ENCODE data around the gene EHD1.

Gene EHD1

DNA sequence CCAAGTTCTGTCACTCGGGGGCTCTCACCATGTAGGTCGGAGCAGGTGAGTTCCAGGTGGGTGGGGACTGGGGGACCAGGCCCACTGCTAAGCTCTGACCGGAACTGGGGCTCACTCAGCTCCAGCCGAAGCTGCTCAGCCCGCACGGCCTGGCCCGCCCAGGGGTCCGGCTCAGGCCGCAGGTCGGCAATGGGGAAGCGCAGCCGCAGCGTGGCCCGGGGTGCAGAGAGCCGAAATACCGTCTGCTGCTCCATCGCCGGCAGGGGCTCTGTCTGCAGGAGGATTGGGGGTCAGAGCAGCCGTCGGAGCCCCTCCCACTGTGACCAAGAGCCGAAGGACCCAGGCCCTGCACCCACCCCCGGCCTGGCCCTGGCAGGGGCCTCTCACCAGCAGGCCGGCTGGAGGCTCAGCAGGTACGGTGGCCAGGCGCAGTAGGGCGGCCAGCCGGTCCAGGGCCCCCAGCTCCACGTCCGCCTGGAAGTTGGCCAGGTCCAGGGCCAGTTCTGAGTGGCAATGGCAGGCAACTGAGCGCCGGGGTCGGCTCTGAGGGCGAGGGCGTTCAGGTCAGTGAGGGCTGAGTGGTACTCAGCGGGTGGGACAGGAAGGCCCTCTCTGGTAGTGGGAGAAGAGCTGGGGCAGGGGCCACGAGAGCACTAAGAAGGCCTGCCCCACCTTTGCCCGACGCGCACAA lies 31.4 kb upstream of the EHD1 start:
- DNase-seq, result no peak

DNA sequence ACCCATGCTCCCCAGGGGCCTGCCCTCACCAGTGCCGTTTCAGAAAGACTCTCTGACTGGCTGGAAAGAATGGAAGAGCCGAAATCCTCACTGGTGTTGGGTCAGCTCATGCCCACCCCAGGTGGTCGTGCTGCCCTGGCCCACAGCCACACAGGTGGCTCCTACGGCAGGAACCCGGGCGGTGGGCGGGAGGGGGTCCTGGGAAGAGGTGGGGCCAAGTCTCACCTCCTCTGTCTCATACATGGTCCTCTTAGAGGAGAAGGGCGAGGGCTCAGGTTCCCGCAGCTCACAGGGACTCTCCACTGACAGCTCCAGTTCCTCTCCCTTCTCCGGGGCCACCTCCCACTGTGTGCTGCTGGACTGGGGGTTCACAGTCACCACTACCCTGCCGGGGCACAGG lies 30.3 kb upstream of the EHD1 start:
- DNase-seq, result no peak

DNA sequence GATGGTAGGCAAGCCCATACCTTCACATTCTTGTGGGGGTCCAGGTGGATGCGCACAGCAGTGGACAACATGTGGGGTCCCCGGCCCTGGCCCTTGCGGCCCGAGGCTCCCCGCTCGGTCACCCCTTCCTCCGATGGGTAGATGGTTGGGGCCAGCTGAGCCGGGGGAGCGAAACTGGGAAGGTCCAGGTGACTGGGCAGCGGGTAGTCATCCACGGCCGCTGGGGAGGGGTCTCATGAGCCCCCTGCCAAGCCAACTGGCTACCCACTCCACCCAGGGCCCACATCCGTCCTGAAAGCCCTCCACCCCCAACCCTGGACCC lies 27.9 kb upstream of the EHD1 start:
- no peak for DNase-seq

DNA sequence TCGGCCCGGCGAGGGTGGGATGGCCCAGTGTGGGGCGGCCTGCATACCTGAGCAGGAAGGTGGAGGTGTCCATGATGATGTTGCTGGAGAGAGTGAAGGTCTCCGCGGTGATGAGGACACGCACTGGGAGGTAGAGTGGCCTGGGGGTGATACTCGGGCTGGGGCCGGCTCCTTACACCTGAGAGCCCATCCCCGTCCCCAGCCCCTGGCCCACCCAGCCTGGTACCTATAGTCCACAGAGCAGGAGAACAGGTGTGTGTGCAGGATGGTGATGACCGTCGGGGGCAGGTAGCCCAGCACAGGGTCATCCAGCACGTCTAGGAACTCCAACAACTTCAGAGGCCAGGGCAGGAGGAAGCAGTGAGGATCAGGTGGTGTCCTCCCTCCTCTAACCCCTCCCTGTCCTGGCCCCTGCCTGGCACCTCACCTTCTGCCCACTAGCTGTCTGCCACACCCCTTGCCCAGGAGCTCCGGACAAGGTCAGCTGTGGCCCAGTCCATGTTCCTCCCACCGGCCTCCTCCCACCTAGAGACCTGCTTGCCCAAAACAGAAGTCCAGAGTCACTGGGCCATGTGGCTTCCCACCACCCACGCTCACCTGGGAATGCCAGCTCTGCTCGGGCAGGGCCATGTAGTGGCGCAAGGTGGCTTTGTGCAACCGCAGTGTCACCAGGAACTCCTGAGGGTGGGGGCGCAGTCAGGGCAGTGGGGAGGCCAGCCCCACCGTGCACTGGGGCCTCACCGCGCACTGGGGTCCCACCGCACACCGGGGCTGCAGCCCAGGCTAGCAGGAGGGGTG lies 27.3 kb upstream of the EHD1 start:
- DNase-seq, result no peak

DNA sequence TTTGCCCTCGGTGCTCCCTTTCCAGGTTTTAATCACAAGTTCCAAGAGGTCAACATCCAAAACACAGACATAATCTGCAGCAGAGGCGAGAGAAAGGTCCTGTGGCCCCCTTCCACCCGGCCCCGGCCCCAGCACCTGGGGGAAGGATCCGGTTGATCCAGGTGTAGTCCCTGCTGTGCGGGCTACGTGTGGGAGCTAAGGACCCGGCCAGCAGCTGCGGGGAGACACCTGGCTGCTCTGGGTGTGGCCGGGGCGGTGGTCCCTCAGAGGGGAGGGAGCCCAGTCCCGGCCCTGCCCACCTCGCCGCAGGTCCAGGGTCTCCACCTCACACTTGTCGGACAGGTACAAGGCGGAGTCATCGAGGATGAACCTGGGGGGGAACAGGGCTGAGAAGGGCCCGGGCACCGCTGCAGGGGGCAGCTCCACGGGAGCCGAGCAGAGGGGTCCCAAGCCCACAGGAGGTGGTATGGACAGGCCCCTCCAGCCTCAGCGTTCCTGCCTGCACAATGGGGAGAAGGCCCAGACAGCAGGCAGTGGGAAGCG lies 24.9 kb upstream of the EHD1 start:
- DNase-seq, result no peak

DNA sequence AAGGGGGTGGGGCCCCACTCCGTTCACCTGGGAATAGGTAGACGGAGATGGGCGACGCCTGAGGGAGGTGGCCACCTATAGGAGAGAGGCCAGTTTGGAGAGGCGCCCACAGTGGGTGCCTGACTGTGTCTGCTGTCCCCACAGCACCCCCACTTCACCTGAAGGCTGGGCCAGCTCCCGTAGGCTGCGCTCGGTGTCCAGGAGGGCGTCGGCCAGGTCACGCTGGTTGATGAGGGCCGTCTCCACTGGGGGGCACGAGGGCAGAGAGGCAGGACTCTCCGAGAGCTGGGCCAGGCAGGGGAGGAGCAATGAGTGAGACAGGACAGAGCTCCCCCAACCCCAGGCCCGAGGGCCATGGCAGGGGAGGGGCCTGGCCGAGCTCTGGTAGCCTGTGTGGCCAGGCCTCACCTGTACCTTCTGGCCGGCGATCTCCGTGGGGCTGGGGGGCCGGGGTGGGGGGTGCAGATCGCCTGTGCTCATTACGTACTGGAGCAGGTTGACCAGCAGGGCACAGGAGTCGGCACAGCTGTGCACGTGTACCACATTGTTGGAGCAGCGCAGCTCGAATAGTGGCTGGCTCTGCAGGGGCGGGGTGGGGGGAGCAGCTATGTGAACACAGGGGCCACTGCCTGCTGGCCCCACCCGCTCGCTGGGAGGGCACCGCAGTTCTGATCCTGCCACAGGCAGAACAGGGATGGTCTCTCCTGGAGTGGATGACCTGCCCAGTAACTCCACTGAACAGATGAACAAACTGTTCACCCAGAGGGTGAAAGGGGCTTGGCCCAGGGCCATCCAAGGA lies 23.9 kb upstream of the EHD1 start:
- DNase-seq, result no peak

DNA sequence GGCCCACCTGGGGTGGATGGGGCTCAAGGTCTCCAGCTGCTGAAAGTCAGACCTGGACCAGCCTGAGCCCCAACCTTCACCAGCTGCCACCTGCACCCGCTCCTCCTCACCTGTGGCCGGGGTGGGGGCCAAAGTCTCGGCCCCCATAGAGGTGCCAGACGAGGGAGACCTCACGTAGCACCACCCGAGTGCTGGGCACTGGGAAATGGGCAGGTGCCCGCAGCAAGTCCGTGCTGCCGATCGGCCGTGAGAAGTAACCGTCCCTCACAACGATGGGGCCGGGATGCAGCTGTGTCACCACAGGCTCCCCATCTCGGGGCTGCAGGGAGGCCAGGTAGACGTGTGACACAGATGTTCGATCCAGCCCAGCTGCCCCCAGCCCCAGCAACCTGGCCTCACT lies 22.4 kb upstream of the EHD1 start:
- DNase-seq, result no peak

DNA sequence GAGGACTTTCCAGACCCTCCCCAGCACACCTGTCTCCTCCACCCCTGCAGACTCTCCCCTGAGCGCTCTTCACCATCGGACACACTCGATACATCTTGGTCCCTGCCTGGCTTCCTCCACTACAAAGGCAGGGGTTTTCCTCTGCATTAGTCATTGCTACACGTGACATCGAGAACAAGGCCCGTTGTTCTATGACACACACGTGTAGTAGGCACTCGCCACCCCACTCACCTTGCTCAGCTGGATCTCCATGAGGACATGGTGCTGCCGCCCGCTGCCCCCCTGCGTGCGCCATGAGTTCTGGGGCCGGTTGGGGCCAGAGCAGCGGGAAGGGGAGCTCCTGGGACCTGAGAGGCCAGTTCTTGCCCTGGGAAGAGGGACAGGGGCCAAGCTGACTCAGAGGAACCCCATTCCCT lies 21.9 kb upstream of the EHD1 start:
- DNase-seq, result peak; percentile 89

DNA sequence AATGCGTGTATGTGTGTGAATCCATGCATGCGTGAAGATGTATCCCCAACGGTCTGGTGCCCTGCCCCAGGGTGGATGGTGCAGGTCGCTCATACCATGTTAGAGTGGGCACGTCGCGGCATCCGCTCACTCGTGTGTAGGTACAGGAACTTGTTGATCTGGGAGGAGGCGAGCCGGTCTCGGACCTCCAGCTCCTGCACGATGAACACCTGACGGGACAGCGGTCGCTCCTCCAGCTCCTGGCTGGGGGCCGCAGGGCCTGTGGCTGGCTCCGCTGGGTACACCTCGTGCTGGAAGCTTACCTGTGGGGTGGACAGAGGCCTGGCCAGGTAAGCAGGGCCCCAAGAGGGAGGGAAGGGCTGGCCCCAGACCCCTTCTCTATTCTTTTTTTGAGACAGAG lies 20.1 kb upstream of the EHD1 start:
- no peak for DNase-seq

DNA sequence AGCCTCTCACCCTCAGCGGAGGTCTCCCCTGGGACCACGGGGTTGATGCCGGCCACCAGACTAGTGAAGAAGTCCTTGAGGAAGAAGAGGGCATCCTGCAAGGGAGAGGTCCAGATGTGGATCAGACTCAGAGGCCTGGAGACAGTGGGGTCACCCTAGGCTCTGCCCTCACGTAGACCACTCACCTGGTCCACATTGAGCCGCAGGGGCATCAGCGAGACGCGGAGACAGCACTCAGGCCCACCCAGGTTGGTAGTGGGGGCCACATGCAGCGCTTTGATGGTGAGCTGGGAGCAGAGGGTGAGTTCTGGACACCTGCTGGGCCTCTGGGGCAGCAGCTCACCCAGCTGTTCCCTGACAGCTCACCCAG lies 19.6 kb upstream of the EHD1 start:
- DNase-seq, result no peak

DNA sequence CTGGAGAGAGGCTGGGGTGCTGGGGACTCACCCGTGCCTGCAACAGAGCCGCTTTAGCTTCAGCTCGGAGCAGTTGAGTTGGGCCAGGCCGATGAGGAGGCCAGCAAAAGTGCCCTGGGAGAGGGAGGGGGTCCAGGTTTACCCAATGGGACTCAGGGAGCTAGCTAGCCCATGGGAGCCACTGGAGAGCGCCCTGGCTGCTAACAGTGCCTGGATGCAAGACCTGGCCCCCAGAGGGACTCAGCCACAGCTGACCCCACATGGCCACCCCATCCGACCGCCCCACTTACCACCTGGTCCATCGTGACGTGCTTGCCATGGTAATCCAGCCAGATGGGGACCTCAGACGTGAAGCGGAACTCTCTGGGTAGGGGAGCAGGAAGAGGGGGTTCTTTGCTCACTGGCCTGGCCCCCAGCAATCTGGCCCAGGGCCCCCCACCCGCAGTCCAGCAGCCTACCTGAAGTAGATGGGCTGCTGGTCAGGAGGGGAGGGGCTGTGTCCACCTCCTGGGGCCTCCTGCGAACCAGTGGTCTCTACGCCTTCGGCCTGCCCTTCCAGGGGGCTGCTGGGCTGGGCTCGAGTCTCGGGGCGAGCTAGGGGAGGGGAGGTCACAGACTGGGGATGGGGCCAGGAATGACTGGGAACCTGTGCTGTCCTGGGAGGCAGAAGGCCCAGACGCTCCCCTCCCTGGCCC lies 19.1 kb upstream of the EHD1 start:
- DNase-seq, result no peak

DNA sequence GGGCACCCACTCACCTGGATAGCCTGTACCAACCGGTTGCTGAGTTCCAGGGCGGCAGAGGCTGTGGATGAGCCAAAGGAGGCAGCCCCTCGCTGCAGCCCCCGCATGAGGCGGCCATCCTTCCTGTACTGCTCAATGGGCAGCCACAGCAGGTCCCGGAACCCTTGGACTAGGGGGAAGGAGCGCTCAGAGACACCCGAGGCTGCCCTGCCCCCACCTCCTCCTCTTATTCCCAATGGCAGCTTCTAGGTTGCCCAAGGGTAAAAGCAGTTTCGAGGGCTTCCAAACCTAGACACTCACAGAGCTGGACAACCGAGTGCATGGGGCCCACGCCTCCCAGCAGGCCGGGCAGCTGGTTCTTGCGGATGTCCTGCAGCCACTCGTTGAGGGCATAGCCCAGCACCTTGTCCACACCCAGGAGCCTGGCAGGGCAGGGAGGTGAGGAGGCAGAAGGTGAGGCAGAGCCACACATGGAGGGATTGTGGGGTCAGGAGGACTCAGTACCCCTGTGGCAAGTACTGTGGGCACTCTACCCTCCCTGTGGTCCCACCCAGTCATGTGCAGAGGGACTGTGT lies 18.1 kb upstream of the EHD1 start:
- DNase-seq, result no peak

DNA sequence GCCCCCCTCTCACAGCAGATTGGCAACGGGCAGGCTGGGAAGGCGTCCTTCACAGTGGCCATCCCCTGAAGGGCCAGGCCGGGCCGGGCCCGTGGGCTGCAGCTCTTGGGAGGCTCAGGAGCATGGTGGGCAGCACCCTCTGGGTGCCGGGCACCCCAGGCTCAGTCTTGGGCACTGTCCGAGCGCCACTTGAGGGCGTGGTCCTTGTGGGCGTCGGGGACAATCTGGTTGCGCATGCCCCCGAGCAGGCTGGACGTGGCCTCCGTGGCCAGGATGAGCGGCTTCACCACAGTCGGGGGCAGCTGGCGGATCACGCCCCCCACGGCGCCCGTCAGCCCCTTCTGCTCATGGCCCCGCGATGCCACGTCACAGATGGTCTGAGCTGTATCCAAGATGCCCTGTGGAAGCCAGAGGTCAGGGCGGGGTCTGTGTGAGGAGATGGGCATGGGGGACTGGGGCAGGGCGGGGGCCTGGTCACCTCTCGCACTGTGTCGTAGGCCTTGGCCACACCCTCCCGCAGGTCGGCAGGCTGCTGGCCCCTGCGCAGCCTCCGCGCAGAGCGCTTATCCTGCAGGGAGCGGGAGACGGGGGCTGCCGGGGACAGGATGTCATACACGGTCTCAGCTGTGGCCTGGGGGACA lies 16.5 kb upstream of the EHD1 start:
- DNase-seq, result no peak

DNA sequence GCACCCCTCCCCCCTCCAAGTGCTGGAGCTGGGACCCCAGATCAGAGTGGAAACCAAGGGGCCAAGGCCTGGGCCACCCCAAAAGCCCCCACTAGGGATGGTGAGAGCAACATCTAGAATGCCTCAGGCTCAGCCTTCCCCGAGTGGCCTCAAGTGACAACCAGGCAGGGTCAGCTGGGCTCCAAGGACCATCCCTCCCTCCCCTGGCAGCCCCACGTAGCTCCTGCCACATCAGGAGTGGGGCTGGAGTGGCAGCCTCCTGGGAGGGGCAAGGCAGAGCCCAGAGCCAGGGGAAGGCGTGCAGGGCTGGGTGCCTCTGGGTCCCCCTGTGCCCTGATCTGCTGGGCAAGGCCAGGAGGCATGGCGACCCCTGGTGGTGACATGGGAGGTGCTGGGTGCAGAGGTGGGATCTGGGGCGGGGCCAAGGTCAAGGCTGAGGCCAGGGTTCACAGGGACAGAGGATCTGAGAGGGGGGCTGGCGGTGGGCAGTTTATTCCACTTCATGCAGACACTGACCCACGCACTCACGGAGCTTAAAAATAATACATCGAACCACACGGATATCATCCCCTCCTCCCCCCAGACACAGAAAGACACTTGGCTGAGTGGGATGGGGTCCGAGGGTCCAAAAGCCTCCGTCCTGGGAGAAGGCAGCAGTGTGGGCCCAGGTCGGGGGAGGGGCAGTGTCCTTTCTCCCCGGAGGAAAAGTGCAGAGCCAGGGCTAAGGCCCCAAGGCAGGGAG lies 15.8 kb upstream of the EHD1 start:
- DNase-seq, result peak; percentile 90

DNA sequence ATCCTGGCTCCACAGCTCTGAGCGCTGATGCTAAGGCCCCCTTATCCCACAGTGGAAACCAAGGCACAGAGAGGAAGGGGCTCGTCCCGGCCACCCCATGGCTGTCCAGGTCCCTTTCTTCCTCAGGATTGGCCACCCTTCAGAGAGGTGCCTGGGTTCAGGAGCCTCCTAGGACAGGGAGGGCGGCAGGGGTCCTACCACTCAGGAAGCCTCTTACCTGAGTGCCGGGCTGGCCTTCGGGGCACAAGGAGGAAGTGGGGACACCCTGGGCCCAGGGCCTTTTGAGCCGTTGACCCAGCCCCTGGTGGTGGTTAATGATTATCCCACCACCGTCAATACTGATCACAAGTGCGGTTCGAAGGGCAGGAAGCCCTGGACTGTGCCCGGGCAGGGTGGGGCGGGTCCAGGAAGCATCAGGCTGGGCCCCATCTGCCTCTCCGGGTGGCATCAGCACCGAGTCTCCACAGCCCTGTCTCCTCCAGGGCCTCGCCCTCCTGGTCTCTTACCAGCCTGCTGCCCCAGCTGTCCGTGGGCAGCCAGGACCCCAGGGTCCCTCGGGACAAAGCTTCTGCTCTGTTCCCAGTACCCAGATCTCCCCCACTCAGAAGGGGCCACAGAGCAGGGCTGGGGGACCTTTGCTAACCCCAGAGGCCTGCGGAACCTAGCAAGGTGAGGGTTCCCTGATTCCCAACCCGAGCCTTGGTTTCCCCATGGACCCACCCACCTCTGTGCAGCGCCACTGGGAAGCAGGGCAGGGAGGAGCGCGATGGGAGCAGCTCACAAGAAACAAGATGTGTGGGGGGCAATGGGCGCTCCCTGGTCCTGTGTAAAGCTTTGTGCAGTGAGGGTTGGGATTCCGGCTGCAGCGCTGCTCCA lies 15.0 kb upstream of the EHD1 start:
- DNase-seq, result no peak

DNA sequence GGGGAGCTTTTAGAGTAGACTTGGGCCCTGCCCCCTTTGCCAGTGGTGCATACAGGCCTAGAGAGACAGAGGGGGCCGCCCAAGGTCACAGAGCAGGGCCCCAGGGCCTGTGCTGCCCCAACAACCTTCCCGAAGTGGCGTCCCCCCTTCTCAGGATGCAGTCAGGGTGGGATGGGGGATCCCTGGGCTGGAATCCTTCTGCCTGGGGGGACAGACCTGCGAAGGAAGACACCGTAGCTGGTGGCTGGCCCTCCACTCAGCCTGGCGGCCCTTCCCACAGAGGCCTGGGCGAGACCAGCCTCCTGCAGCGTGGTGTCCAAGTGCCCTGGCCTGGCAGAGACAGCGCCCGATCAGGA lies 14.4 kb upstream of the EHD1 start:
- no peak for DNase-seq

DNA sequence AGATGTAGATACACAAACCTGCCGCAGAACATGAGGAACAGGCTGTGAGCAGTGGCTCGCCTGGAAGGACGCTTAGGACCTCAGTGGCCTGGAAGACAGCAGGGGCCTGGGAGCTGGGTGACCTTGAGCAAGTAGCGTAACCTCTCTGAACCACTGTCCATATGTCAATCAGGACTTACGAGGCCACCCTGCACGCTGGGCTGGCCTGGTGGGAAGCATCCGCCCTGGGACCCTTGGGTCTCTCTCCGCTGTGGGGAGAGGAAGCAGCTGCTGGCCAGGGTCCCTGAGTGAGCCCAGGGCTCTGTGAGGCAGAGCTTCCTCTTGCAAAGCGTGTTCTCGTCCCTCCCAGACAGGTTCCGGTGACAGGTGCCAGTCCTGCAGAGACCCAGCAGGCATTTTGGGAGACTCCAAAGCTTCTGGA lies 14.0 kb upstream of the EHD1 start:
- DNase-seq, result no peak

DNA sequence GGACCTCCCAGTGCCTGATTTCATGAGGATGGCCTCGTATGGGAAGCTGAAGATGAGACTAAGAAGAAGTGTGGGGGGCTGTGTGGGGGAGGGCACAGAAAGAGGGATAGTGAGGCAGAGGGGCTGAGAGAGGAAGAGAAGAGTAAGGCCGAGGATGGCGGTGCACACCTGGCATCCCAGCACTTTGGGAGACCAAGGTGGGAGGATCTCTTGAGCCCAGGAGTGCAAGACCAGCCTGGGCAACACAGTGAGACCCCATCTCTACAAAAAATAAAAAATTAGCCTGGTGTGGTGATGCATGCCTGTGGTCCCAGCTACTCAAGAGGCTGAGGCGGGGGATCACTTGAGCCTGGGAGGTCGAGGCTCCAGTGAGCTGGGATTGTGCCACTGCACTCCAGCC lies 13.5 kb upstream of the EHD1 start:
- no peak for DNase-seq

DNA sequence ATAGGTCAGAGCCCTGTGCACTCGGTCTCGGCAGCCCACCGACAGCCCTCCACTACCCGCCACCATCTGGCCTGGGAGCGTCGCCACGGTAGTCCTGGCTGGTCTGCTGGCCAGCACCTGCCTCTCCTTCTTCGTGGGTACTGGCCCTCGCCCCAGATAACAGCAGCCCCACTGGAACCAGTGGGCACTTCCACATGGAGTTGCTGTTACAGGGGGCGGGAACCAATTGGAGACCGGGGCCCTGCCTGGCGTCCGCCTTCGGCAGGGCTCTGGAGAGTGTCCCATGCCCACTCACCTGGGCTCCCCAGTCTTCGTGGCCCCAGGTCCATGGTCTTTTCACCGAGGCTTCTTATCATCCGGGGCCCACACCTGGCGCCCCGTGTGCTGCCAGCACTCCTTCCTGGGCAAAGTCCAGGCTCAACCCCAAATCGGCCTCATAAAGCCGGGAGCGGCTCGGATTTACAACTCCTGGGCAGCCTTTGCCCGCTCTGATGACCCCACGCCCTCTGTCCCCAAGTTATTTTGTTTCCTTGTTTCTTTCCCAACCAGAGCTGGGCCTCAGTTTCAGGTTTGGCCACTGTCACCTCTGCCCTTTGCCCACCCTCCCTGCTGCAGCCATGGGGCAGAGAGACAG lies 12.9 kb upstream of the EHD1 start:
- DNase-seq, result no peak

DNA sequence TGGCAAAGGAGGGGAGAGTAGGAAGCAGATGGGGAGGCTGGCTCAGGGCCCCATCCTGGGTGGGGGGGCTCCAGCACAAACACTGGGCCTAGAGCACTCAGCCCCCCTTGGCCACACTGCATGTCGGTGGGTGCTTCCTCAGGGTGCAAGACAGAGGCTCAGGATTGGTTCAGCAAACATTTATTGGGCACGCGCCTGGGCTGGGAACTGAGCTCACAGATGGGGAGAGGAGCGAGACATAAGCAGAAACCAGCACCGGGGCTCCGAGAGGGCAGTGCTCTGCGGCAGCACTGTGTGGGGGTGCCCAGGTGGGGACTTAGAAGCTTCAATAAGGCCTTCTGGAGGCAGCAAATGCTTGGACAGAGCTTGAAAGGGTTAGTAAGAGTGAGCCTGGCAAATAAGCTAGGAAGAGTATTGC lies 12.1 kb upstream of the EHD1 start:
- no peak for DNase-seq

Data from CD4-positive, alpha-beta T cell treated with Interleukin-17A for 1 hour (primary cell).